Activated naive CD8-positive, alpha-beta T cell treated with anti-CD3 and anti-CD28 coated beads for 36 hours (primary cell): Measurements from ENCODE around the gene C3. TPM values are rescaled to one million over a fixed set of nuclear protein-coding genes. Genes with fewer than 3 reads are reported as not detected.
A peak's percentile ranks its signal among the peaks of the same experiment; 100 is the strongest.
"Not testable (repeated sequence)": the region's sequence is repeated elsewhere in the genome, so short reads cannot be mapped to it uniquely, and the experiment has no call there.

Source experiments
- DNase-seq: peaks from one replicate; pipeline ENCODE4 v3.0.0; 2021
- H3K27ac Mint-ChIP-seq: one replicate; pipeline ENCODE4 v1.8.0; 2022; ENCODE audit warnings: mild to moderate bottlenecking, moderate library complexity, mixed read lengths
- H3K27me3 Mint-ChIP-seq: one replicate; pipeline ENCODE4 v1.8.0; 2022; ENCODE audit warnings: mild to moderate bottlenecking, mixed read lengths
- H3K36me3 Mint-ChIP-seq: one replicate; pipeline ENCODE4 v1.8.0; 2021; ENCODE audit warnings: mild to moderate bottlenecking, mixed read lengths
- H3K4me1 Mint-ChIP-seq: one replicate; pipeline ENCODE4 v1.8.0; 2021; ENCODE audit warnings: mixed read lengths
- H3K4me3 Mint-ChIP-seq: one replicate; pipeline ENCODE4 v1.8.0; 2022; ENCODE audit warnings: mild to moderate bottlenecking, moderate library complexity, mixed read lengths
- H3K9me3 Mint-ChIP-seq: one replicate; pipeline ENCODE4 v1.8.0; 2022; ENCODE audit warnings: mixed read lengths
- total RNA-seq, 2 experiments: library from RNA; stranded (reverse); gene quantifications; one replicate each; pipeline ENCODE4 v1.2.3, GENCODE V29; 2021

The C3 gene
- total RNA-seq: under 1 TPM; 0.22 to 0.64 TPM

GRCh38 chr19:6720369-6721137 lies at the start of gene C3:
C3 (minus strand) TSS chr19:6720650; CDS start chr19:6720589, 61 bp downstream.
- Mint-ChIP-seq H3K27ac (peak within 1 kb of the TSS; percentile 32), H3K27me3 (peaks cover 3% of the 10 kb centered on the region), H3K4me3 (no peak within 1 kb of the TSS), H3K9me3 (no peaks in the 10 kb centered on the region), H3K4me1 (peaks cover 21% of the 10 kb centered on the region), H3K36me3 (no peaks in the 10 kb centered on the region)
- DNase-seq: no peak

- peaks cover 2% of the 10 kb centered on the region for H3K9me3 Mint-ChIP-seq
- no peaks in the 10 kb centered on the region for H3K27me3 Mint-ChIP-seq
- H3K27ac Mint-ChIP-seq: peak overlapping the region; percentile 42
- H3K36me3 Mint-ChIP-seq: peaks cover 6% of the 10 kb centered on the region
- H3K4me3 Mint-ChIP-seq: no peak overlapping the region
- peaks cover 44% of the 10 kb centered on the region for H3K4me1 Mint-ChIP-seq
- DNase-seq: no peak
Observed at GRCh38 chr19:6769006-6769619, 48.7 kb upstream of the C3 start.

GRCh38 chr19:6768236-6768785 lies 47.9 kb upstream of the C3 start:
- Mint-ChIP-seq H3K4me3 (peak overlapping the region; percentile 89), H3K27me3 (no peaks in the 10 kb centered on the region), H3K9me3 (no peaks in the 10 kb centered on the region), H3K4me1 (peaks cover 40% of the 10 kb centered on the region), H3K27ac (peak overlapping the region; percentile 87), H3K36me3 (peaks cover under 1% of the 10 kb centered on the region)
- DNase-seq: no peak

- no peaks in the 10 kb centered on the region for H3K27me3 Mint-ChIP-seq
Observed at GRCh38 chr19:6767357-6768235, 47.1 kb upstream of the C3 start, which contains the start of gene SH2D3A. SH2D3A (minus strand) TSS chr19:6767435; CDS start chr19:6763748, 3,687 bp downstream.

DNA sequence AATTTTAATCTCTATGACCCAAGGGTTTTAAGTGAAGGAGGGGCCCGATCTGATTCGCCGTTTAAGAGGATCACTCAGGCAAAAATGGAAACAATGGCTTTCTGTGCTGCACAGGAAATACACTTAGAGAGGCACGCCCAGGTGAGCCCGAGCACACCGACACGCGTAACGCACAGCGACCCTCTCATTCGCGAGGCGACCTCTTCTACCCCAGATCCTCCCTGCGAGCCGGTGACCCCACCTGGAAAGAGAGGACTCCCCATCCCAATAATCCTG lies 46.6 kb upstream of the C3 start:
- DNase-seq: no peak
- Mint-ChIP-seq H3K27me3 (no peaks in the 10 kb centered on the region), H3K27ac (peak overlapping the region; percentile 87), H3K9me3 (no peaks in the 10 kb centered on the region), H3K4me1 (peaks cover 35% of the 10 kb centered on the region), H3K36me3 (peaks cover 2% of the 10 kb centered on the region), H3K4me3 (peak overlapping the region; percentile 89)

More at GRCh38 chr19:6767357-6768235, 47.1 kb upstream of the C3 start, which contains the start of gene SH2D3A:
- Mint-ChIP-seq H3K4me3 (peak within 1 kb of the TSS; percentile 89), H3K36me3 (peaks cover under 1% of the 10 kb centered on the region), H3K4me1 (peaks cover 40% of the 10 kb centered on the region), H3K27ac (peak within 1 kb of the TSS; percentile 87), H3K9me3 (no peaks in the 10 kb centered on the region)
- peak; percentile 94 for DNase-seq

DNA sequence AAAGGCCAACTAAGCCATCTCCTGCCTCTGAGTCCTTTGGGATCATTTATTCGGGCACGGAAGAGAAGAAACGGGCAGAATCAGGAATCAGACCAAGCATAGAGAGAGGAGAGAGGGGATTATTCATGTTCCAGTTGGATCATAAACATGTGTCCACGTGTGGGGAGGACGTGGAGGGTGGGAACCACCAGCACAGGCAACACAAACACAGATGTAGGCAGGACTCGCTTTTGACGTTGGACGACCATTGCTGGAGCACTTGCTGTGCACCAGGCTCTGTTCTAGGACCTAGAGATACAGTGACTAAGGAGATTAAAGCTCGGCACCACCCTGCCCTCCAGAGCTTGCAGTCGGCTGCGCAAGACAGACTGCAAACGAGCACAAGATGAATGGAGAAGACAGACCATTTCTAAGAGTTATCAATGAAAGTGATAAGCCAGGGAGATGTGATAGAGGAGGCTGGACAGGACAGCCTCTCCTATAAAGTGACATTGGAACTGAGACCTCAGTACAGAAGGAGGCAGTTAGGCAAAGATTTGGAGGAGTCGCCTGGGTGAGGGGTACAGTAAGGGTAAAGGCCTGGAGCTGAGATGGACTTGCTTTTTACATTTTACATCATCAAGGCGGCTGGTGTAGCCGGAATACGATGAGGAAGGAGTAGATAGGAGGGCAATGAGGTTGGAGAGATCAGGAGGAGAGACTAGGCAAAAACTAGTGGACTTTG lies 46.1 kb upstream of the C3 start:
- DNase-seq: no peak
- peaks cover 32% of the 10 kb centered on the region for H3K4me1 Mint-ChIP-seq

DNA sequence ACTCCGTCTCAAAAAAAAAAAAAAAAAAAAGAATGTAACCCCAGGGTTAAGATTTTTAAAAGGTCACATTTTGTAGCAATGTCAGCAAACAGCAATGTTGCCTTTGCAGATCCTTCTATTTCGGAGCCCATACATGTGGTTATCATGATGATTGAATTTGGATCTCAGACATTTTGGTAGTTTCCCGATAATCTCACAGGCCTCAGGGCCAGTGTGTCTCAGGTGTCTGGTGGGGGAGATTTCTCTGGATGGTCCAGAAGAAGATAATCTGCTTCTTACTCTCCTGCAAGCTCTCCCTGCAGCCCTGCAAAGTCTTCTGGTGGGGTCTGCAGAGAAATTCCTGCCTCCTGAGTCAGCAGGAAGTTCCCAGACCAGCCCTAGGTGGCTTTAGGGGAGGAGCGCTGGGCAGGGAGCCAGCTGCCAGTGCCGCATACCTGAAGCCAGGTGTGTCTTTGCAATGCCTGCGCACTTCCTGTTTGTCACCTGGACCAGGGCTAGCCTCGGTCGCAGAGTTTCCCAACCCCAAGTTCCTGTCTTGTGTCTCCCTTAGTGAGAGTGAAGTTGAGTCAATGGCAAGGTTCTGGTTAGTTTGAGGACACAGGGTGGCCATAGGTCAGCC lies 45.4 kb upstream of the C3 start:
- DNase-seq: no peak
- H3K4me1 Mint-ChIP-seq: peaks cover 32% of the 10 kb centered on the region
- H3K27me3 Mint-ChIP-seq: no peaks in the 10 kb centered on the region
- peak overlapping the region; percentile 87 for H3K27ac Mint-ChIP-seq
- peak overlapping the region; percentile 89 for H3K4me3 Mint-ChIP-seq
- H3K36me3 Mint-ChIP-seq: peaks cover 10% of the 10 kb centered on the region
- no peaks in the 10 kb centered on the region for H3K9me3 Mint-ChIP-seq

More for the DNA sequence above, 46.1 kb upstream of the C3 start:
- peaks cover 4% of the 10 kb centered on the region for H3K36me3 Mint-ChIP-seq
- H3K27me3 Mint-ChIP-seq: no peaks in the 10 kb centered on the region
- H3K9me3 Mint-ChIP-seq: no peaks in the 10 kb centered on the region
- H3K27ac Mint-ChIP-seq: peak overlapping the region; percentile 87
- H3K4me3 Mint-ChIP-seq: peak overlapping the region; percentile 89

DNA sequence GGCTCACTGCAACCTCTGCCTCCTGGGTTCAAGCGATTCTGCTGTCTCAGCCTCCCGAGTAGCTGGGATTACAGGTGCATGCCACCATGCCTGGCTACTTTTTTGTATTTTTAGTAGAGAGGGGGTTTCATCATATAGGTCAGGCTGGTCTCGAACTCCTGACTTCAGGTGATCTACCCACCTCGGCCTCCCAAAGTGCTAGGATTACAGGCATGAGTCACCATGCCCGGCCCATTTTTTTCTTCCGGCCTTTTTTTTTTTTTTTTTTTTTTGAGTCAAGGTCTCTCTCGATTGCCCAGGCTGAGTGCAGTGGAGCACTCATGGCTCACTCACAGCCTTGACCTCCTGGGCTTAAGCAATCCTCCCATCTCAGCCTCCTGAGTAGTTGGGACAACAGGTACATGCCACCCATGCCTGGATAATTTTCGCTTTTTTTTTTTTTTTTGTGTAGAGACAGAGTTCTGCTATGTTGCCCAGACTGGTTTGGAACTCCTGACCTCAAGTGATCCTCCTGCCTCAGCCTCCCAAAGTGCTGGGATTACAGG lies 41.9 kb upstream of the C3 start:
- DNase-seq, H3K4me3 Mint-ChIP-seq, H3K9me3 Mint-ChIP-seq, H3K27me3 Mint-ChIP-seq, H3K27ac Mint-ChIP-seq: not testable (repeated sequence)
- H3K4me1 Mint-ChIP-seq: peaks cover 23% of the 10 kb centered on the region
- peaks cover 20% of the 10 kb centered on the region for H3K36me3 Mint-ChIP-seq

- no peak overlapping the region for H3K4me3 Mint-ChIP-seq
- H3K27ac Mint-ChIP-seq: no peak overlapping the region
- H3K36me3 Mint-ChIP-seq: peaks cover 20% of the 10 kb centered on the region
- H3K4me1 Mint-ChIP-seq: peaks cover 17% of the 10 kb centered on the region
- H3K9me3 Mint-ChIP-seq: no peaks in the 10 kb centered on the region
- peak; percentile 29 for DNase-seq
- H3K27me3 Mint-ChIP-seq: no peaks in the 10 kb centered on the region
Observed at GRCh38 chr19:6761053-6761676, 40.7 kb upstream of the C3 start.

DNA sequence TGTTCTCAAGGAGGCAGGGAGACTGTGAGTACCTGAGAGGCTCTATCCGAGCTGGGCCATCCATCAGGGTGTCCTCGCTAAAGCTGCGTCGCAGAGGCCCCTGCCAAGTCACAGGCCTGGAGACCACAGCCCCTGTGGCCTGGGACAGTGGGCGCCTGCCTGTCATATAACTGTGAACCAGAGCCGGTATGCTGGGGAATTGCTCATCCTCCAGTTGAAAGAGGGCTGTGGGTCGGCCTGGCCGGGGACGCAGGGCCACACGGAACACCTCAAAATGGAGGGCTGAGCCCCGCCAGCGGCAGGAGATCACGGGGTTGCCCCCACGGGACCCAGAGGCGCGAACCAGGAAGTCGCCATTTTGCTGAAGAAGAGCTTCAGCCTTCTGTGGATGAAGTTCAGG lies 40.2 kb upstream of the C3 start:
- H3K4me3 Mint-ChIP-seq: no peak overlapping the region
- H3K36me3 Mint-ChIP-seq: peaks cover 20% of the 10 kb centered on the region
- no peaks in the 10 kb centered on the region for H3K9me3 Mint-ChIP-seq
- H3K27me3 Mint-ChIP-seq: no peaks in the 10 kb centered on the region
- no peak overlapping the region for H3K27ac Mint-ChIP-seq
- DNase-seq: no peak
- H3K4me1 Mint-ChIP-seq: peaks cover 11% of the 10 kb centered on the region

DNA sequence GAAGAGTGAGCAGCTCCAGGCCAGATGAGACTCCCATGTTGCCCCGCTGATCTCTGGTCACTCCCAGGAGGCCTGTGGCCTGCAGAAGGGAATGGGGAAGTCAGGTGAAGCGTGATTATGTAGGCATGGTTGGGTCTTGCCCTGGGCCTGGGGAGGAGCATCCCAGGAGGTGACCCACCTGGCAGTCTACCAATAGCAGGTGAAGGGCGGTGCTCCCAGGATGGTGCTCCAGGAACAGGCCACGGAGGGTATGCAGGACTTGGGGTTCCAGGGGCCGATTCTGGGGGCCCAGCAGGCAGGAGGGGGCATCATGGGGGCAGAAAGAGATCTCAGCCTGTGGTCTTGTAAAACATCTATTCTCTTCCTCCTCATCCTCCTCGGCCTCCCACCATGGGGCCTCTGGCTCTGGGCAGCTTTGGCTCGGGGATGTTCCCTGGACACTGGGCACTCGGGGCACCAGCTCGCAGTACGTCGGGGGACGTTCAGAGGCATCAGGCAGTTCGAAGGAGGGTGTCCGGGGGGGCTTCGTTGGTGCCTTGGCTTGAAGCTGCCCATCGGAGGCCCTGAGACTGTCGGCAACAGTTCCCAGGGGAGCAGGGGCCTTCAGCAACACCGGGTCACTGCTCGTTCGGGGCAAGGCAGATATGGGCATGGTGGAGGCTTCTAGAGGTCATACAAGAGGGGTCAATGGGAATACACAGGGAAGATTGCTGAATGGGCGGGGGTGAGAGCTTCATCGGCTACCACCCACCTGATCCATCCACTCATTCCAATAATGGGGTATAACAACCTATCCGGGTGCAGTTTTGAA lies 34.4 kb upstream of the C3 start:
- Mint-ChIP-seq H3K36me3 (peaks cover 27% of the 10 kb centered on the region), H3K27me3 (no peaks in the 10 kb centered on the region), H3K27ac (no peak overlapping the region)

GRCh38 chr19:6754136-6754535 lies 33.7 kb upstream of the C3 start:
- H3K36me3 Mint-ChIP-seq: peaks cover 25% of the 10 kb centered on the region
- peaks cover 10% of the 10 kb centered on the region for H3K4me1 Mint-ChIP-seq
- no peak overlapping the region for H3K27ac Mint-ChIP-seq
- H3K9me3 Mint-ChIP-seq: no peaks in the 10 kb centered on the region
- H3K4me3 Mint-ChIP-seq: no peak overlapping the region
- DNase-seq: no peak
- H3K27me3 Mint-ChIP-seq: no peaks in the 10 kb centered on the region

More for the DNA sequence above, 34.4 kb upstream of the C3 start:
- DNase-seq: no peak
- Mint-ChIP-seq H3K4me1 (peaks cover 10% of the 10 kb centered on the region), H3K4me3 (no peak overlapping the region), H3K9me3 (no peaks in the 10 kb centered on the region)
